Natural killer cell (primary cell): ENCODE results near the gene PPP1R13L. TPM values are rescaled to one million over a fixed set of nuclear protein-coding genes. Genes with fewer than 3 reads are reported as not detected.

Experiments used
- ATAC-seq, 3 donors: fragments of 150-1000 bp in 2 of 3; fragments of 200-7000 bp in 1 of 3; cut with Tn5 transposase; 1 replicate in 1 of 3; 2 replicates in 2 of 3; pipeline ENCODE4 v1.10.0; 2021; ENCODE audit warnings: mild to moderate bottlenecking in 2 of 3, moderate library complexity in 2 of 3
- DNase-seq, 2 donors: peaks; one replicate each; pipeline versions ENCODE4 v3.0.0 to v3.0.0-alpha.2; 2013 to 2021; ENCODE audit warnings: mixed read lengths in 1 of 2
- H3K27ac ChIP-seq: one replicate; pipeline ENCODE4 v1.5.1; 2013; ENCODE audit warnings: mild to moderate bottlenecking, low read length
- H3K27me3 ChIP-seq: one replicate; pipeline ENCODE4 v1.6.1; 2013; ENCODE audit warnings: low read length; ENCODE audit not compliant: control insufficient read depth, insufficient read depth
- H3K36me3 ChIP-seq: one replicate; pipeline ENCODE4 v1.6.1; 2013; ENCODE audit warnings: low read length; ENCODE audit not compliant: control insufficient read depth, insufficient read depth
- H3K4me1 ChIP-seq: one replicate; pipeline ENCODE4 v1.6.1; 2013; ENCODE audit warnings: low read length; ENCODE audit not compliant: control insufficient read depth, insufficient read depth
- H3K4me3 ChIP-seq: one replicate; pipeline ENCODE4 v1.5.1; 2013; ENCODE audit warnings: low read length
- H3K9me3 ChIP-seq: one replicate; pipeline ENCODE4 v1.6.1; 2013; ENCODE audit warnings: low read length; ENCODE audit not compliant: control insufficient read depth, insufficient read depth
- H3K27ac Mint-ChIP-seq, 2 donors: one replicate each; pipeline ENCODE4 v1.8.0; 2022; ENCODE audit warnings: mild to moderate bottlenecking in 2 of 2, mixed read lengths in 2 of 2, moderate library complexity in 1 of 2
- H3K27me3 Mint-ChIP-seq, 2 donors: one replicate each; pipeline ENCODE4 v1.8.0; 2022; ENCODE audit warnings: low read depth in 2 of 2, mixed read lengths in 2 of 2
- H3K36me3 Mint-ChIP-seq: one replicate; pipeline ENCODE4 v1.8.0; 2022; ENCODE audit warnings: mixed read lengths
- H3K4me1 Mint-ChIP-seq, 2 donors: one replicate each; pipeline ENCODE4 v1.8.0; 2022; ENCODE audit warnings: mixed read lengths in 2 of 2
- H3K4me3 Mint-ChIP-seq: one replicate; pipeline ENCODE4 v1.8.0; 2022; ENCODE audit warnings: mild to moderate bottlenecking, moderate library complexity, mixed read lengths
- H3K9me3 Mint-ChIP-seq, 2 donors: one replicate each; pipeline ENCODE4 v1.8.0; 2022; ENCODE audit warnings: mixed read lengths in 2 of 2
- CTCF ChIP-seq: fragments of 200-600 bp; IDR thresholded peaks from one replicate; pipeline ENCODE4 v1.8.0; 2022; ENCODE audit warnings: antibody characterized with exemption
- WGBS: methylation state at CpG from one replicate; pipeline ENCODE4 v1.1.7; 2013; ENCODE audit warnings: missing lambda C conversion rate; ENCODE audit not compliant: insufficient coverage; 5-methylcytosine and 5-hydroxymethylcytosine counted together
- intact Hi-C: fragments of 100-400 bp; cut with micrococcal nuclease; formaldehyde crosslinking; loops from one replicate; pipeline ENCODE4 v1.14.2; 2022
- total RNA-seq, 4 donors: library from RNA; stranded (reverse); fragments of 120-200 nt in 1 of 4; gene quantifications; one replicate each; pipeline versions ENCODE4 v1.2.3 to v1.2.4, GENCODE V29; 2013 to 2022

Gene PPP1R13L
- total RNA-seq, 3 donors from 2014 or later (not counting 1 experiment from before 2014, with no cell fraction given), result 5.6 to 7.4 (median 5.9) TPM

- no peak for TF ChIP-seq CTCF
- ATAC-seq (no peak), DNase-seq (no peak)
- peaks cover 27 to 37% of the 10 kb centered on the region in 2 donors for H3K4me1 Mint-ChIP-seq
- no peak overlapping the region for H3K27ac Mint-ChIP-seq
- H3K4me3 Mint-ChIP-seq, result no peak overlapping the region
- Histone ChIP-seq H3K4me3 (no peak overlapping the region), H3K4me1 (peaks cover 33% of the 10 kb centered on the region), H3K27me3 (no peaks in the 10 kb centered on the region), H3K27ac (no peak overlapping the region), H3K9me3 (no peaks in the 10 kb centered on the region), H3K36me3 (peaks cover 8% of the 10 kb centered on the region)
- no peaks in the 10 kb centered on the region for H3K27me3 Mint-ChIP-seq
- intact Hi-C loops, result loop anchor here (5.0 to 10.0 kb wide), 2 partner anchors 144 to 272 kb away; partner anchors contain the start of genes QPCTL and SNRPD2
- WGBS, result 87% methylated on average over 9 of the region's 10 CpGs
- H3K9me3 Mint-ChIP-seq, result no peaks in the 10 kb centered on the region
- H3K36me3 Mint-ChIP-seq, result no peaks in the 10 kb centered on the region
These were observed 15.5 kb upstream of the PPP1R13L start for GRCh38 chr19:45420356-45420755.

- no peaks in the 10 kb centered on the region for H3K27me3 ChIP-seq
- Mint-ChIP-seq H3K27me3 (no peaks in the 10 kb centered on the region), H3K4me1 (peaks cover 27 to 37% of the 10 kb centered on the region in 2 donors), H3K4me3 (no peak overlapping the region), H3K27ac (no peak overlapping the region), H3K36me3 (no peaks in the 10 kb centered on the region), H3K9me3 (no peaks in the 10 kb centered on the region)
- H3K9me3 ChIP-seq, result no peaks in the 10 kb centered on the region
- H3K4me3 ChIP-seq, result no peak overlapping the region
- no peak overlapping the region for H3K27ac ChIP-seq
- H3K4me1 ChIP-seq, result peaks cover 33% of the 10 kb centered on the region
- DNase-seq (no peak), ATAC-seq (no peak)
- no peak for TF ChIP-seq CTCF
- H3K36me3 ChIP-seq, result peaks cover 8% of the 10 kb centered on the region
- WGBS, result 60% methylated on average over 3 of the region's 3 CpGs
- intact Hi-C loops, result loop anchor here (5.0 to 10.0 kb wide), 2 partner anchors 145 to 272 kb away; partner anchors contain the start of genes QPCTL and SNRPD2
These were observed 15.0 kb upstream of the PPP1R13L start for GRCh38 chr19:45419895-45420294.

GRCh38 chr19:45419396-45419795 is 14.5 kb upstream of the PPP1R13L start:
- no peaks in the 10 kb centered on the region for H3K27me3 Mint-ChIP-seq
- H3K4me3 Mint-ChIP-seq, result no peak overlapping the region
- peaks cover 32% of the 10 kb centered on the region for H3K4me1 ChIP-seq
- ATAC-seq (no peak), DNase-seq (no peak)
- no peak overlapping the region for H3K27ac ChIP-seq
- H3K4me1 Mint-ChIP-seq, result peaks cover 24 to 34% of the 10 kb centered on the region in 2 donors
- peaks cover 13% of the 10 kb centered on the region for H3K36me3 ChIP-seq
- TF ChIP-seq CTCF, result no peak
- no peaks in the 10 kb centered on the region for H3K9me3 ChIP-seq
- H3K27me3 ChIP-seq, result no peaks in the 10 kb centered on the region
- intact Hi-C loops, result no loop called here
- 10% methylated on average over 4 of the region's 4 CpGs for WGBS
- H3K4me3 ChIP-seq, result no peak overlapping the region
- no peaks in the 10 kb centered on the region for H3K36me3 Mint-ChIP-seq
- H3K9me3 Mint-ChIP-seq, result no peaks in the 10 kb centered on the region
- no peak overlapping the region for H3K27ac Mint-ChIP-seq

- peaks cover 17% of the 10 kb centered on the region for H3K36me3 ChIP-seq
- Mint-ChIP-seq H3K27me3 (no peaks in the 10 kb centered on the region), H3K4me3 (no peak overlapping the region), H3K27ac (peak overlapping the region in 1 of 2 donors; percentile 17), H3K36me3 (no peaks in the 10 kb centered on the region), H3K4me1 (peaks cover 18 to 29% of the 10 kb centered on the region in 2 donors), H3K9me3 (no peaks in the 10 kb centered on the region)
- intact Hi-C loops, result no loop called here
- ATAC-seq (no peak), DNase-seq (no peak)
- peaks cover 26% of the 10 kb centered on the region for H3K4me1 ChIP-seq
- H3K27ac ChIP-seq, result no peak overlapping the region
- H3K27me3 ChIP-seq, result no peaks in the 10 kb centered on the region
- no peak for TF ChIP-seq CTCF
- H3K9me3 ChIP-seq, result no peaks in the 10 kb centered on the region
- WGBS, result 26% methylated on average over 4 of the region's 9 CpGs
- no peak overlapping the region for H3K4me3 ChIP-seq
These were observed 13.9 kb upstream of the PPP1R13L start for GRCh38 chr19:45418802-45419201.
